HG03469 (cell line): ENCODE results near the gene PC.

ENCODE experiments used
- ATAC-seq: cut with Tn5 transposase; IDR thresholded peaks from one replicate; pipeline ENCODE4 v1.9.1; 2021; ENCODE audit warnings: mild to moderate bottlenecking, moderate library complexity, moderate number of reproducible peaks; ENCODE audit not compliant: unreplicated experiment

PC gene

DNA sequence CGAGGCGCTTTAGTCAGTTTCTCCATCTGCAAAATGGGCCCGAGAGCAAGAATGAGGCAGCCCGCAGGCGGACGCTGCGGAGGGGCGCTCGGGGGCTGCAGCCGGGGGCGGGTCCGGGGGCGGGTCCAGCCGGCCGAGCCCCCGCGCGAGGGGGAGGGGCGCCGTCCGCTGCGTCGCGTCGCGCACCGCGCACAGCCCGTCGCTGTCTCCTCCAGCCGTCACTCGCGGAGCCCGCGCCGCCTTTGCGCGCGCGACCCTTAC lies 282 bp downstream of the PC start:
- ATAC-seq, result no peak

DNA sequence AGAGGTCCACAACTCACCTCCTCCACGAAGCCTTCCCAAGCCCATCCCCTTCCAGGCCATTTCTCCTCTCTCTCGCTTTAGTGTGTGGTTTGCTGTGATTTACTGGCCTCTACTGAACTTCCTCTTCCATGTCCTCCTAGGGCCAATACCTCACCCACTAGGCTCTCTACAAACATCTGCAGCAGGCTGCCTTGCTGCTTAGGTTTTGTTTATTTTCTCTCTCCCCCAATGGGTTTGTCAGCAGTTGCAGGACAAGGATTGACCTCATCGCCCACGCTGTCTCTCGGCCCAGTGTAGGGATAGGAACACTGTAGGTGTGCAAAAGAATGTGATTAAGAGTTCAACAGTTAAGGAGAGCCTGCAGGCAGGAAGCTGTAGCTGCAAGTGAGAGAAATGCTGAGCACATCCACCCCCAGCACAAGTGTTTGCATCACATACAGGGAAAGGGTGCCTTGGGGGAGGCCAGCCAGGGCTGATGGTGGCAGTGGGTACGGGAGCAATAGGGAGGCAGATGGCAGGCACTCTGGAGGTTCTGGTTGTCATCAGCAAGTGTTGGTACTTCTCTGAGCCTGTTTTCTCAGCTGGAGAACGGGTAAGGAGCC lies 1.4 kb downstream of the PC start:
- ATAC-seq, result no peak

DNA sequence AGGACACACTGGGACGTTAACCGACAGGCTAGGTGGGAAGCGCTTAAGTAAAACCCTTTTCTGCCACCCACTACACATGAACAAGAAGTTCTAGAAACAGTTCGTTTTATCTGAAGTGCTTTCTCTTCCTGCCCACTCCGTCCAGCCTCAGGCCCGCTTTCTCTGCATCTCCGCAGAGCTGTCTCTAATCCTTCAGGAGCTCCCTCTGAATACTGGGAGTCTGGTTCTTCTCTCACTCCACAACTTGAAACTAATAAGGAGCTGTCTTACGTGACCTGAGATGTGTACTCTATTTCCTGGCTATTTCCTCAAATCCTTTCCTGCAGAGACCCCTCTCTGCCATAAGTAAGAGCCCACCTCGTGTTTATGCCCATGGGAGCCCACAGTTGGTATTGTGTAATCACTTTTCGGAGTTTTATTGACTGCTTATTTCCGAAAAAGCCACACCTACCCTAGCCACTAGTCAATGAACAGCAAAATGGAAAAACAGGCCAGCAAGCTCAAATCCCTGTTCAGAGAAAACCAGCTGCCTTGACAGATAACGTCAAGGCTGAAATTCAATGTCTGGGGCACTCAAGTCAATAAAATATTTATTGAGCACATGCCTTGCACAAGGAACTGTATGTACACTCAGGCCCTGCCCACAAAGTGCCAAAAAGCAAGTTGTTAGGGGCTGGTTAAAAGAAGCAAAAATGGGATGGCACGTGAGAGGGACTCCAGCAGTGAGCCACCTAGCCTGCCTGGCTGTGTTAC lies 4.9 kb downstream of the PC start:
- no peak for ATAC-seq

DNA sequence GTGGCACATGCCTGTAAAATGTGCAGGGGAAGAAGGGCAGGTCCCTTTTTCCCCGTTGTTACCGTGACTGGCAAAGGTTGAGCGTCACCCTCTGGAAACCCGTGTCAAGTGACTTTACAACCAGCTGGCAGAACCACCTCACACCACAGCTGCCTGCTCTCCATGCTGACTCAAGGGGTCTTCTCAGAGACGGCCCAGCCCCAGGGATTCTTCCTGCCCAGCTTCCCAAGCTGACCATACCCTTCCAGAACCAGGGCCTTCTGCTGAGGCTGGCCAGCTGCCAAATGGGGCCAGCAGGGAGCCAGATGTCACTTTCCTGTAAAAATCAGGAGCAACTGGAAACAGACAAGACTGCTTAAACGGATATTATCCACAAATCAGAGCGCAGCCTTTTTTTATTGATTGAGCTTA lies 6.3 kb downstream of the PC start:
- ATAC-seq, result no peak

DNA sequence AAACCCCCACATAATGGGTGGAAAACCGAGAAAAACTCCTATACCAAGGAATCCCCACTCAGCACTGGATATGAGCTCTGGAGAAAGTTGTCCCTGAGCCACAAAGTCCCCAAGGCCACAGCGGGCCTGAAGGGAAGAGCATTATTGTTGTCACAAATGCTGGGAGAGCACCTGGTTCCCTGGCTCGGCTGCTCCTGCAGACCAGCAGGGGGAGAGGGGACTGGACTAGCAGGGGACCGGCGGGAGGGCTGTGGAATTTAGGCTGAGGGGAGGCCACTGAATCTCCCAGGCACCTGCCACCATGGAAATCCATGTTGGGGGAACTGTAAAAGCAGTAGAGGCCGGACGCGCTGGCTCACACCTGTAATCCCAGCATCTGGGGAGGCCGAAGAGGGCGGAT lies 7.0 kb downstream of the PC start:
- ATAC-seq, result no peak

DNA sequence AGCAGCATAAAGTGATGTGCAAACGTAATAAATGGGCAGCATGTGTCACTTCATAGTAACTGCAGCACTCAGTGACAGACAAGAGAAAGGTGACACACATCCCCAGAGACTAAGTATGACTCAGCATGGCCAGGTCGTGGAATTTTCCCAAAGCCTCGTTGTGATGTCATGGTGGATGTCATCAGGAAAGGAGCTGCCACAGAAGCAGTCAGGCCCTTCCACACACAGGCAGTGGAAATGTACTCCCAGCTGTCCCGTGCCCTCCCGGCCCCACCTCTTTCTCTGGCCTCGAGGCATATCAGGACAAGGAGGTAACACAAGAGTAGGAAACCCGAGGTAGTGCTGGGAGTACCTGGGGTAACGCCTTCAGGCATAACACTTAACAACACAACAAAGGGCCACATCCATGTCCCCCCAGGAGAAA lies 8.1 kb downstream of the PC start:
- no peak for ATAC-seq

DNA sequence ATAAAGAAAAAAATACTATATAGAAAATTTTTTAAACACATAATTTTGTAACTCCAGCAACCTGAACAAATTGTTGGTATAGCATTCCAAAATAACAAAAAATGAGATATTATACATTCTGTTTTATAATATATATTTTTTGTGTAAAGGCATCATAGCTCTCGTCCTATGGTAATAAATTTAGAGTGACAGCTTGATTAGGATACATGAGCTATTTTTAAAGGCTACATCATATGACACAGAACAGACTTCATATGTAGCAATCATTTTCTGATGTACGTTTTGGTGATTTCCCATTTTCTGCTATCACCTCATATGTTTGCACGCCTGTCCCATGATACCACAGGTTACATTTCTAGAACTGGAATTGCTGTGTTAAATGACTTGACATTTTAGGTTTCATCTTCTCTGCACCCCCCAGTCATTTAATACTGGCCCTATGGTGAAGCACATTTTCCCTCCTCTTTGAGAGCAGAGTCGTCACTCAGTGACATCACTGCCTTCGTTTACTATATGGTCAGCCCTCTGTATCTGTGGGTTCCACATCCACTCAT lies 19.5 kb downstream of the PC start:
- ATAC-seq, result no peak

DNA sequence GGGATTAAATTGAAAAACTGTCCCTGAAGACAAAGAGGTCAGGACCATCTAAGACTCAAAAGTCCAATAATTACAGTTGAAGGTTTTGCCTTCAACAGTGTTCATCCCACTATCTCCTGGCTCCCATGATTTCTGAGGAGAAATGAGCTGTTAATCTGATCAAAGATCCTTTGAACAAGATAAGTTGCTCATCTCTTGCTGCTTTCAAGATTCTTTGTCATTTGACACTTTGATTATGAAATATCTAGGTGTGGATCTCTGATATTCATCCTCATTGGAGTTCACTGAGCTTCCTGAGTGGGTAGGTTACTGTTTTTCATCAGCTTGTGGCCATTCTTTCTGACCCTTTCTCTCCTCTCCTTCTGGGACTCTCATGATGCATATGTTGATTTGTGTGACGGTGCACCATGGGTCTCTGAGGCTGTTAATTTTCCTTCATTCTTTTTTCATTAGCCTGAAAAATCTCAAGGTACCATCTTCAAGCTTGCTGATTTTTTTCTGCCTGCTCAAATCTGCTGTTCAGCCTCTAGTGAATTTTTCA lies 20.9 kb downstream of the PC start:
- ATAC-seq, result no peak

DNA sequence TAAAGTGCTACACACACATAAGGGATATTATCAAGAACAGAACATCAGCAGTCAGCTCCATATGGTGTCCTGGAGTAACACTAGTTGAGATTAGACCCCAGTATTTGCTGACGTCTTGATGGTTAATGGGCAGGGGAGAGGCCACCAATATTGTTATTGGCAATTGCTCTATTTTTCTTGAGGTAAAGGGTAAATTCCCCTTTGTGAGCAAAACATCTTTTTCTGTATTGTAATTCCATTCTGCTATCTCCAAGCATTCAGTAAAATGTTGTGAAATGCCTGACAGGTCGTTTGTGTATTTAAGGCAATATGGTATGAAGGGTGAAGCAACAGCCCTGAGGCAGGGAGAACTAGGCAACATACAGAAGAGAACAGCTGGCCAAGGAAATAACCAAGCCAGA lies 21.9 kb downstream of the PC start:
- ATAC-seq, result no peak

DNA sequence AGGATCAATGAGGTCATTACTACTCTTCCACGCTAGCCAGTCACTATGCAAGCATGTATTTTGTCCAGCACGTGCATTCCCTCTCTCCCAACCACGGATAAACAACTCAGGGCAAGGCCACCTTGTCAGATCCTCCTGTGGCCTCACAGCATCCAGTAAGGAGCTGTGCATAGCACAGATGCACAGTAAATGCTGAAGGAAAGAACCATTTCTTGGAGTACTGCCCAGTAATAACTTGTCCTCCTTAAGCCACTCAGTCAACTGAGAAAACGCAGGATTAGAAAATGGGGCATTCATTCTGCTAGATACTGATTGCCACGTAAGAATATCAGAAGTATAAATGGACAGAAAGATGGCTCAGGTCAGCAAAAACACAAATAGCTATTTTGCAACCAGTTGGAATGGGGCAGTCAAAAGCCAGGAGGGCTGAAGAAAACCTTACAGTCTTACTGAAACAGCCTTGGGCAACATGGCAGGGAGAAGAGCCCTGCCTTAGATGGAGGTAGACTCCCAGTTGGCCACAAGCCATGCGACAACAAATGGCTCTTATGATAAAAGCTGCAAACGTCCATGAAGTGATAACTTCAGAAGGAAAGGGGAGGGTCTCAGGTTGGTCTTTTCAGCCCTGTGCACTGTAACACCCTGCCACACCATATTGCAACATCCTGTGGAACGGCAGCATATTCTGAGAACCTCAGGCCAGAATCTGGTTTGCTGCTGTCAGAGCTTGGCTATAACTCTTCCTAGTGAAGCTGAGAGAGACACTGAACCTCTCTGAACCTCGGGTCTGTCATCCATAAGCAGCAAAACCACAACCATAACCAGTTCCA lies 23.0 kb downstream of the PC start:
- ATAC-seq, result no peak

DNA sequence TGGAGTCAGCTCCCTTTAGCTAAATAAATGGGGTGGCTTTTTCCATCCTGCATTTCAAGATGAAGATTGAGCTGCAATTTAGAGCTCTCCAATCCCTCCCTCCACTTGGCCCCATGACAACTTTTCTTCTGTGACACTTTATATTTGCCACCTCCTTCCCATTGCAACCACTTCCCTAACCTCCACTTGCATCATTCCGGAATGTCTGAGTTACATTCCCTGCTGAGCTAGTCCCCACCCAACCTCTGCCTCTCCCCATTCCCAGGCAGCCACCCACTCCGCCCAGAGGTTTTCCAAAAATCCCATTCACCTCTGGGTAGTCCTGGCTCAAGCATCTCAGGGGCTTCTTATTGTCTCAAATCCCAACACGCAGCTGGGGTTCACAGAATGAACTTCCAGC lies 24.7 kb downstream of the PC start:
- ATAC-seq, result no peak

DNA sequence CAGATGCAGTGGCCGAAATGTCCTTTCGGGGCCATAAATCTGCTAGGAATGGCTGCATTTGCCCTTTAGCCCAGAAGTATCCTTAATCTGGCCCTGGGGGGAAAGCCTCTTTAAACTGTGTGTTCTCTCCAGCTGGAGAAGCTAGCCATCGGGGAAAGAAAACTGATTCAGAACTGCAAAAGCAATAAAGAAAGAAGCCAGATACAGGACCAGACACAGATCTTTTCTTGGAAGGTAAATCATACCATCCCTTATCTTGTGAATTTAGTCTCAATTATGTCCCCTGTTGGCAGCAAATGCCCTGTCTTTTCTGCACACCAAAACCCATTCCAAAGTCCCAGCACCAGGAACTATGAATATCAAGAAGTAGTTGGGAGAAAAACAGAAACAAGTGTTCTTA lies 25.6 kb downstream of the PC start:
- no peak for ATAC-seq

DNA sequence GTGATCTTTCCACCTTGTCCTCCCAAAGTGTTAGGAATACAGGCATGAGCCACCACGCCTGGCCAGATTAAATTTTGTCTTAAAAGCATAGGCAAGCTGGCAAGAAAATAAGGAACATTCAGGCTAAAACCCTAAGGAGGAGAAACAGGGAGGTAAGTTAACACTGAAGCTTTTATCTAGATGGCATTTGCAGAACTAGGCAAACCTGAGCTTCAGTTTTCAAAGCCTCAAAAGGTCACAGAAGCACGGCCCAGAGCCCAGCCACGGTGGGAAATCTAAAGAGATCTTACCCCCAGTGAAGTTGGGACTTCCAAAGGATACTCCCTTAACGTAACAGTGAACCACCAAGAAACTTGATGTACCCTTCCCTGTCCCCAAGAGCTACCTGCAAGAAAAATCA lies 28.4 kb downstream of the PC start:
- no peak for ATAC-seq

DNA sequence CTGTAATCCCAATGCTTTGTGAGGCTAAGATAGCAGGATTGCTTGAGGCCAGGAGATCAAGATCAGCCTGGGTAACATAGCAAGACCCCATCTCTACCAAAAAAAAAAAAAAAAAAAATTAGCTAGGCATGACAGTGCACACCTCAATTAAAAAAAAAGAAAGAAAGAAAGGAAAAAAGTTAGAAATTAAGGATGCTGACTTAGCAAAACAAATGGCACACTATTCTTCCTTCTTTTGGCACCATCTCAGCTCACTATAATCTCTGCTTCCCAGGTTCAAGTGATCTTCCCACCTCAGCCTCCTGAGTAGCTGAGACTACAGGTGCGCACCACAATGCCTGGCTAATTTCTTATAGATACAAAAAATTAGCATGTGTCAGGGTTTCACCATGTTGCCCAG lies 33.9 kb downstream of the PC start:
- no peak for ATAC-seq

DNA sequence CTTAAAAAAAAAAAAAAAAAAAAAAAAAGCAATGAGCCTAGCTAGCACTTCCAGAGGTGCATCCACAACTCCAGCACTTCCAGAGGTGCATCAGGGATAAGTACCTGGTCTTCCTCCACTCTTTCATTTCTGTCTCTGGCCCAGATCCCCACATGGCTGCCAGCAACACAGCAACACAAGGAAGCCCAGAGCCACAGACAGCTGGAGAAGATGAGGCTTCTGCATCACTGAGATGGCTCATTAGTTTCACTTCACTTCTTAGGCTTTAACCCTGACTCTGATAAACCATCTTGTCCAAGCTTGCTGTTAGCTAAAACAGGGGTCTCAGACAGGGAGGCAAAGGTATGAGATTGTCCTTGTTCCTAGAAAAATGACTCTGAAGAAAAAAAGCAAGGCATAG lies 35.6 kb downstream of the PC start:
- no peak for ATAC-seq

DNA sequence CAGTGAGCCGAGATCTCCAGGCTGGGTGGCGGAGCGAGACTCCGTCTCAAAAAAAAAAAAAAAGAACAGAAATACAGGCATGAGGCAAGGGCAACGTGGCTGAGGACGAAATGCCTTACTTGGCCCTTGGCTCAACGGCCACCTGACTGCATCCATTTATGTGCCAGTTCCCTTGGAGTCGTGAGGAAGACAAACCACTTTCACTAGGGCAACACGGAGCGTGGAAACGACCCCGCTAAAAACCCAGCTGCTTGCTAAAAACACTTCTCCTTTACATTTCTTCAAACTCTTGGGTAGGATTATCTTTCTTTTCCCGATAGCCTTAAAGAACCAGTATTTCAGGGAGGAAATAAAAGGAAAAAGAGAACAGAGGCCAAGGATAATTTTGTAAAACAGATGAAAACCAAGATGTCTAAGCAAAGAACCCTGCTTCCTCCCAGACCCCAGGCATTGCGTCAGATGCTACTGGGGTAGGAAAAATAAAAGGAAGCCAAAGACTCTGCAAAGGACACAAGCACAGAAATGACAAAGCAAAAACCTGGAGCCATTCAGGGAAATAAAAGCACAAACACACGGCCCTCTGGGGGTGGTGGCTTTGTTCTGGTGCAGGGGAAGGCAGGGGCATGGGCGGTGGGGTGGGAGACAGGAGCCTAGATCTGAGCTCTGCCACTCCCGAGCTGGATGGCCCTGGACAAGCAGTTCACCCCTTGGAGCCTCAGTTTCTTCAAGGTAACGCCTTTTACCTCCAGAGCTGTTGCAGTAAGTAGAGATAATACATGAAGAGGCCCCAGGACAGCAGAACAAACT lies 37.0 kb downstream of the PC start:
- ATAC-seq, result no peak

DNA sequence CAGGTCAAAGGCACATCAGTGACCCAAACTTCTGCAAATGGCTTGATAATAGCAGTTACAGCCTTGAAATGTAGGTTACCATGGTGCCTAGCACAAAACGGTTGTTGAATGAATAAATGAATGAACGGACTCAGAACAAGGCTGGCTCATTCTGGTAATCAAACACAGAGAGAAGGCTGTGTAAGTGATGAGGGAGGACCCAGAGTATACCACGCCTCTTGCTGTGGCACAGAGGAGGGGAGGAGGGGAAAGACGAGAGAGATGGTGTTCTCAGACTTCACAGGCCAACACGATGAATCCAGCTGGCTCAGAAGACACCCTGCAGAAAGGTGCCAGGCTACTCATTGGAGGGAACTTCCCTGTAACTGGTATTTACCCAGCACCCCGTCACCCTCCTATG lies 38.3 kb downstream of the PC start:
- no peak for ATAC-seq

DNA sequence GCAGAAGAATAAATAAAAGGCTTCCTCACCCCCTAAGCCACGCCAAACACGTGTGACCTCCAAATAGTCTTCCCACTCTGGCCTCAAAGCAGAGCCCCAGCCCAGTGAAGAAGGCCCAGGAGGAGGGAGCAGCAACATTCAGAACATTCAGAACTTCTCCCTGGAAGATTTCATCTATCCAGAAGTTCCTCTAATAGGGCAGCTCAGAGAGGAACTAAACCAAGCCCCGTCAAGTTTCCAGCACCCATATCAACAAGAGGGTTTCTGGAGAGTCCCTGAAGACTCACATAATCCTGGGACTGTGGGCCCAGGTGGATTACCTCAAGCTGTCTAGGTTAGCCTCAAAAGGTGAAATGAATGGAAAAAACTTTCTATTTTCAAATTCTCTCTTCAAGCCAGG lies 39.4 kb downstream of the PC start:
- no peak for ATAC-seq

DNA sequence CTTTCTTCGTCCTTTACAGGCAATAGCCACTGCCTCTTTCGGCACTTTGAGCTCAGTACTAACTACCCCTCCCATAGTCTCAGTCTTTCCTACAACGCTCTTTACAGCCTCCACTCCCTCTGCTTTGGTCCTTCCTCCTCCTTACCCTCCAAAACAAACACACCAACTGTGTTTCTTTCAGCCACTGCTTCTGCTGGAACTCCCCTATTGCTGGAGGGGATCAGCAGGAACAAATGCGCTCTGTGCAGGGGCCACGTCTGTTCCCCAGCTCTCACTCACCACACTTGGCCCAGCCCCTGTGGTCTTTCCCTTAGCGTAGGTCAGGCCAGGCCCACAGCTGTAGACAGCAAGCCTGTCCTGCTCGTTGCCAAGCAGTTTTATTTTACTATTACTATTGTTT lies 42.3 kb downstream of the PC start:
- ATAC-seq, result no peak

DNA sequence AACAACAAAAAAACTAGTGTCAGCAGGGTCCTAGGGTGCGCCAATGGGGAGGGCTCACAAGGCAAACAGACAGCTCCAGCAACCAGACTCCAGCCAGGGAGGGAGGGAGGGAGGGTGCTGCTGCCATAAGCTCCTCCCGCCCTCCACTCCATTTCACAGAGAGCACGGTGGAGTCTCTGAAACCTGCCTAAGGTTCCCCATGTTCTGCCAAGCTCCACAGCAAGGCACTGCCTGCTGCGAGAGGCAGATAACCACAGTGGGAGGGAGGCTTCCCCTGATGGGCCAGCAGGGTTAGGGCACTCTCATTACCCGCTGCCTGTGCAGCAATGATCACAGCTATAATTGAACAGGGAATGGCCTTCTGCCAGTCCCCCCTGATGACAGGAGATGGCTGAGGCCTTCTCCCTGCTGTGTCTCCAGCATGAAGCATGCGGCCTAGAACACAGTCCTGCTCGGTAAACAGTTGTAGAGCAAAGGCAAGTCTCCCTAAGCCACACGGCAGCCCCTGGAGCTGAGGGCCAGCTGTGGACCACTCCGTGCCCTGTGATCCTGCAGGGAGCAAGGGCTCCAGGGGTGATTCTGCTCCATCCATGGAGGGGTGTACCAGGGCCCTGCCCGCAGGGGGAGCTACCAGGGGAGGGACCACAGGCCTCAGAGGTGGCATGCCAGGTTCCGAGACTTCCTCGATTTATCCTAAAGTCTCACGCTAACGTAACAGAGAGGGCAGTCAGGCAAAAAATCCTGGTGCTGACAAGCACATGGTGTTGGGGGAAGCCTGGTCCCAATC lies 42.9 kb downstream of the PC start:
- ATAC-seq, result no peak
